HL-60 (cell line): Measurements from ENCODE around the gene IPPK.

Experiments
- GABPA ChIP-seq: IDR thresholded peaks from 2 replicates; pipeline ENCODE4 v1.6.1; 2012; ENCODE audit warnings: low read depth
- POLR2AphosphoS5 ChIP-seq: IDR thresholded peaks from 2 replicates; pipeline ENCODE4 v1.6.1; 2012; ENCODE audit warnings: low read depth
- SPI1 ChIP-seq: IDR thresholded peaks from 2 replicates; pipeline ENCODE4 v1.6.1; 2012; ENCODE audit warnings: low read depth, mild to moderate bottlenecking, borderline replicate concordance
- TF ChIP-seq, protein P1 (sequence below): IDR thresholded peaks from one replicate; pipeline ENCODE4 v1.5.1; 2011; ENCODE audit warnings: low read length, control low read depth, inconsistent platforms; ENCODE audit not compliant: insufficient read depth

GRCh38 chr9:92655896-92656536 lies 13.9 kb downstream of the IPPK start:
- TF ChIP-seq, protein P1, sequence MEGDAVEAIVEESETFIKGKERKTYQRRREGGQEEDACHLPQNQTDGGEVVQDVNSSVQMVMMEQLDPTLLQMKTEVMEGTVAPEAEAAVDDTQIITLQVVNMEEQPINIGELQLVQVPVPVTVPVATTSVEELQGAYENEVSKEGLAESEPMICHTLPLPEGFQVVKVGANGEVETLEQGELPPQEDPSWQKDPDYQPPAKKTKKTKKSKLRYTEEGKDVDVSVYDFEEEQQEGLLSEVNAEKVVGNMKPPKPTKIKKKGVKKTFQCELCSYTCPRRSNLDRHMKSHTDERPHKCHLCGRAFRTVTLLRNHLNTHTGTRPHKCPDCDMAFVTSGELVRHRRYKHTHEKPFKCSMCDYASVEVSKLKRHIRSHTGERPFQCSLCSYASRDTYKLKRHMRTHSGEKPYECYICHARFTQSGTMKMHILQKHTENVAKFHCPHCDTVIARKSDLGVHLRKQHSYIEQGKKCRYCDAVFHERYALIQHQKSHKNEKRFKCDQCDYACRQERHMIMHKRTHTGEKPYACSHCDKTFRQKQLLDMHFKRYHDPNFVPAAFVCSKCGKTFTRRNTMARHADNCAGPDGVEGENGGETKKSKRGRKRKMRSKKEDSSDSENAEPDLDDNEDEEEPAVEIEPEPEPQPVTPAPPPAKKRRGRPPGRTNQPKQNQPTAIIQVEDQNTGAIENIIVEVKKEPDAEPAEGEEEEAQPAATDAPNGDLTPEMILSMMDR, result no peak
- TF ChIP-seq POLR2AphosphoS5, result no peak
- TF ChIP-seq GABPA, result no peak
- TF ChIP-seq SPI1, result no peak
